Measurements from ENCODE around the gene LCN2. TPM values are rescaled to one million over a fixed set of nuclear protein-coding genes. Genes with fewer than 3 reads are reported as not detected.
"Not testable (repeated sequence)": the region's sequence is repeated elsewhere in the genome, so short reads cannot be mapped to it uniquely, and the experiment has no call there.

The LCN2 gene
- polyA plus RNA-seq, 1 donor, result 1.1 TPM

DNA sequence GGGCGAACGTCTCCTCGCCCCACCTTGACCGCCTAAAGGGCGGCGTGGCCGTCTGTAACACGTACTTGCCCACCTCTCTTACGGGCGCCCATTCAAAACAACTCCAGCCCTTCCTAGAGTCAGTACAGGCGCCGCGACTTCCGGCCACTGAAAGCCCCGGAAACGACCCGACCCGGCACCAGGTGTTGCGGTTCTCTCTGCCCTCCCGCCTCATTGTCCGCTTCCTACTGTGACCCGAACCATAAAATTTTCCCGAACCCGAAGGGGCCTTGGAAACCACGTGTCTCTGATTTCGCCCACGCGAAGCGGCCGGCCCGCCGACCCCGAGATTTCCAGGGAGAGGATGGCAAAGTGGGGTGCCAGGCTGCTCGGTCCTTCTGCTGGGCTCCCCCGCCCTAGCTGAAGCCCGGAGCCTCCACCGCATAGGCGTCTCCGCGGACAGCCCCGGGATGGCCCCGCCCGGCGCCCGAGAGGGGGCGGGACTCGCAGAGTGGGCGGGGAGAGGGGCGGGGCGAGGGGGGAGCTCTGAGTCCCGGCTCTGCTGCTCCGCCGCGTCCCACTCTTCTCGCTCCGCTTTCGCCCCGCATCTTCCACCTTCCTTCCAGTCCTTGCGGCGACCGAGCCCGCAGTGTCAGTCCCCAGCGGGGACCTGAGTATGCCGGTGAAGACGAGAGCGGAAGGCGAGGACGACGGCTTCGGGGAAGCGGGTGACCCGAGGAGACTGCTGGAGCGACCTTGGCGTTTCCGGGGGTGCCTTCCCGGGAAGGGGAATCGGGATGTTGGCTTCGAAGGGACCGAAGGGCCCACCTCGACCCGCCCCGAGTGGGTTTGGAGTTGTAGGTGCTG lies 21.0 kb upstream of the LCN2 start:
- peak; percentile 84 for DNase-seq (ENCODE audit: low read depth)

DNA sequence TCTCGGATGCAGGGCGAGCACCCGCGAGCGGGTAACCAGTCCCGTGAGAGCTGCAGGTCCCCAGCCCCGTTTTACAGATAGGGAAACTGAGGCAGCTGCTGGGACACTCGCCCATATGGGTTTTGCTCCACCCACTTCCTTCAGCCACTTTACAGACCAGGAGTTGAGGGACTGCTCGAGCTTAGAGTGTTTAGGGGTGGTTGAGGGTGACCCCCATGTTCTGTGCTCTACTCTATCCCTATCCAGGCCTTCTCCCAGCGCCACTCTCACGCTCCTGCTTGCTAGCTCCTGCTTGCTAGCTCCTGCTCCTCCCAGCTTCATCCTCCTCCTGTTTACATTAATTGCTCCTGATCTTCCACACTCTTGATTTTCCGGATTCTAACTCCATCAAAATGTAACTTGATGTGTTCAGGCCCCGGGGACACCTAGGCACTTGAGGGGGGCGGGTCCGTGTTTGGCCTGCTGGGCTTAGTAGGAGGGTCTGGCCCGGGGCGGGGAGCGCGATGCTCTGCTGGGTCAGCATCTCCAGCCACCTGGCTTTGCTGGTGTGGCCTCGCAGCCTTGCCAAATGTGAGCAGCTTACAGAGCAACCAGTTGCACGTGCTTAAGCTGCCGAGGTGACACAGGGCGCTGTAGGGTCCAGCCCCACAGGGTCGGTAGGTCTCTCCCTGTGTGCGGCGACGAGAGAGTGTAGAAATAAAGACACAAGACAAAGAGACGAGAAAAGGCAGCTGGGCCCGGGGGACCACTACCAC lies 20.2 kb upstream of the LCN2 start:
- DNase-seq (ENCODE audit: low read depth), result no peak

DNA sequence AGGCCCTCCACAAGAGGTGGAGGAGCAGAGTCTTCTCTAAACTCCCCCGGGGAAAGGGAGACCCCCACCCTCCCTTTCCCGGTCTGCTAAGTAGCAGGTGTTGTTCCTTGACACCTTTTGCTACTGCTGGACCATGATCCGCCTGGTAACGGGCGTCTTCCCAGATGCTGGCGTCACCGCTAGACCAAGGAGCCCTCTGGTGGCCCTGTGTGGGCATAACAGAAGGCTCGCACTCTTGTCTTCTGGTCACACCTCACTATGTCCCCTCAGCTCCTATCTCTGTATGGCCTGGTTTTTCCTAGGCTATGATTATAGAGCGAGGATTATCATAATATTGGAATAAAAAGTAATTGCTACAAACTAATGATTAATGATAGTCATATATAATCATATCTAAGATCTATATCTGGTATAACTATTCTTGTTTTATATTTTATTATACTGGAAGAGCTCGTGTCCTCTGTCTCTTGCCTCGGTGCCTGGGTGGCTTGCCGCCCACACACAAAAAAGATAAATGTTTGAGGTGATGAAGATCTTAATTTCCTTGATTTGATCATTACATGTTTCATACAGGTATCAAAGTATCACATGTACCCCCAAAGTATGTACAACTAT lies 19.2 kb upstream of the LCN2 start:
- DNase-seq (ENCODE audit: low read depth), result not testable (repeated sequence)

DNA sequence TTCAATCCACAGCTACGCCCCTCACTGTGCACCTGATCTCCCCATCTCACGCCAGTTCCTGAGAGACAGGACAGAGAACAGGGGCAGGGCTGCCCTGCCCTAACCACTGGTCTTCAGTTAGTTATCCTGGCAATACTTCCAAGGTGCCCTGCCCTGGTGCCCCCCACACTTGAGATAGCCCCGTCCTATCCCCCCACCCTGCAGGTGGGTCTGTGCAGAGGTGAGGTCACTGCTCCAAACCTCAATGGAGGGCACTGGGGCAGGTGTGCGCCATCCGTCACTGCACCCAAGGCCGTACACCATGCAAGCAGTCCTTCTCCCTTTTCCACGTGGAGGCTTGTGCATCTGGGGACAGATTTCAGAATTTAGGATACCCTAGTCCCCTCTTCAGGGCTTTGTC lies 18.6 kb upstream of the LCN2 start:
- not testable (repeated sequence) for DNase-seq (ENCODE audit: low read depth)

DNA sequence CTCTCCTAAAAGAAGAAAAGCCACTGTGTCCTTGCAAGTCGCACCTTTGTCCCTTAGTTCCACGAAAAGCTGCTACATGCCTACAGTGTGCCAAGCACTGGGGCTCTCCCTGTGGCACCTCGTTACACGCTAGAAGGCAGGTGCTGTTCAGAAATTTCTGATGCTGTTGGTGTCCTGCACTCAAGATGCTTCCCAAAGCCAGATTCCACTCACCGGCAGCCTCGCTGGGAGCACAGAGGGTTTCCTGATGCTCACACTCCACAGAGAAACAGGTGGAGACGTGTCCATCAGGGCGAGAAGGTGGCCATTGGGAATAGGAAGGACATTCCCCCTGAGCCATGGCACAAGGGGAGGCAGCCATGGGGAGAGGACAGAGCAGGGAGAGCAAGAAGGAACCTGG lies 17.9 kb upstream of the LCN2 start:
- DNase-seq (ENCODE audit: low read depth), result not testable (repeated sequence)

DNA sequence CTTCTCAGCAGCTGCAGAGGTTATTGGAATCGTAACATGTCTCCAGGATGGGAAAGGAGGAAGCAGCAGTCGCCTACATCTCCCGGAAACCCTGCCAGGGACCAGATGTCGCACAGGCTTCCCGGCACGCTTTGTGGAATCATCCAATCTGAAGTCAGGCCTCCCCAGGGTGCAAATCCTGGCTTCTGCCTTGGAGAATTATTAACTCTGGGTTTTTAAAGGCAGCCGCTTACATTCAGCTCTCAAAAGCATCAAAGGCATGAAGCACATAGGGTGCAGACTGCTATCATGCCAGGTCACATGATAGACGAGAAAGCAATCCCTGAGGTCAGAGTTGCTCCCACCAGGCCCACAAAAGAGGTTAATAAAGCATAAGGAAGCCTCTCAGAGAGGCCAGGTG lies 17.1 kb upstream of the LCN2 start:
- peak; percentile 25 for DNase-seq (ENCODE audit: low read depth)

DNA sequence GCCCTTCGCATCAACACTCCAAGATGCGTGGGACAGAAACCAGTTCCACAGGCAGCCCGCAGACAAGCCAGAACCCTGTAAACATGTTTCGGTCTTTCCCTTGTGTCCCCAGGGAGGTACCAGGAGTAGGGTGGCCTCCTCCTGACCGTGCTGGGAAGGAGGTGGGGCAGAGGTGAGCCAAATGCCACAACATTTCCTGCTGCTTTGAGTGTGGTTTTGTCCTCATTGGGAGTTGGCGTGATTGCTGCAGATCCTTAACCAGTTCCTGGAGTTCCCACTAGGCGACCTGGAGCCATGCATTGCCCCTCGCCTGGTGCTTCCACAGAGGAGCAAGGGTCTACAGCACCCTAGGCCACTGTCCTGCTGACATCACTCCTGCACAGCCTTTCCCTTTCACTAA lies 13.7 kb upstream of the LCN2 start:
- DNase-seq (ENCODE audit: low read depth), result not testable (repeated sequence)

DNA sequence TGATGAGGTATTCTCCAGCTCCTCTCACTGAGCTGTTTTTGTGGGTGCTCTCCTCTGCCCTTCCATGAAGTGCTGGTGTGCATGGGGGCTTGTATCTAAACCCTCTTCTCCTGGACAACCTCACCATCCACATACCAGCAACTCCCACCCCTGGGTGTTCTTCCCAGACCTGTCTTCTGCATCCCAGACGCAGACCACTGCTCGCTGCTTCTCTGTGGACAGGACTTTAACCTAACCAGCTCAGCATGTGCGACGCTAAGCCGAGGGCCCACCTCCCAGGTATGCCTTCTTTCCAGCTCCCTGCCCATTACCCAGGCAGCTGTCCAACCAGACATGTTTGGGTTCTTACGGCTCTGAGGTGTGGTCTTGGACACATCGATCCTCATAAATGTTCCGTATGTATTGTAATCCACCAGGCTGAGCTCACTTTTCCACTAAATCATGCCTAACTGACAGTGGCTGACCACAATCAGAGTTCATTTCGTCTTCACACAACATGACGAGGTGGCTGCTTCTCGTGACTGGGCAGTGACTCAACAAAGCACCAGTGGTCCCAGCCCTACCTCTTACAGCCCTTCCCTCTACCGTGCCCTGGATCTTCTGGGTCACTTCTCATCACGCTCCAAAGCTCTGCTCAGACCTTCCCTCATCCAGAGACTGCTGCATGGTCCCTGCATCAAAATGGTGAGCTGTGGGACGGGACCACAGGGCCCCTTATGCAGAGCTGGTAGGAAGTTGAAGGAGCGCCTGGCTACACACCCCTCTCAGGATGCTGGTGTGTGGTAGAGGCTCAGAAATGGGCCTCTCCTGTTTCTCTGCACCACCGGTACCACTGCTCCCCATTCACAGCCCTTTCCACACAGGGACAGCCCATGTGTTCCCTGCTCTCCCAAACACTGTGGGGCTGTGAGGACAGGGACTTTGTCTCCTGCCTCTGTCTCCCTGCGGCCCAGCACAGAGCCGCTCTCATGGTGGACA lies 12.1 kb upstream of the LCN2 start:
- no peak for DNase-seq (ENCODE audit: low read depth)

DNA sequence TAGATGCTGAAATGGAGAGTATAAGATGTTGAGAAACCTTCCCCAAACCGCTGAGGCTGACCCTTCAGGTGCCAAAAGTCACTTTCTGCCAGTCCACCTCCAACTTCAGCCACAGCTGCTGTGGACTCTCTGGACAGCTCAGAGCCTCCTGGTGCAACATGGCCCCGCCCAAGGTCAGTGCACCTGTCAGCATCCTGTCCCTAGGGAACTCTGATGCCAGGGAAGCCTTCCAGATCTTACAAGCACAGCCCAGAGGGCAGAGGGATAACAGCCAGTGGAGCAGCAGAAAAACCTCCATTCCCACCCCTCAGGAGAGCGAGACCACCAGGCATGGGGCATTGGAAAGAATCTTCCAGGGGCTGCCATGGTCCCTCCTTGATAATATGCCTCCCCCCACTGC lies 11.3 kb upstream of the LCN2 start:
- no peak for DNase-seq (ENCODE audit: low read depth)

DNA sequence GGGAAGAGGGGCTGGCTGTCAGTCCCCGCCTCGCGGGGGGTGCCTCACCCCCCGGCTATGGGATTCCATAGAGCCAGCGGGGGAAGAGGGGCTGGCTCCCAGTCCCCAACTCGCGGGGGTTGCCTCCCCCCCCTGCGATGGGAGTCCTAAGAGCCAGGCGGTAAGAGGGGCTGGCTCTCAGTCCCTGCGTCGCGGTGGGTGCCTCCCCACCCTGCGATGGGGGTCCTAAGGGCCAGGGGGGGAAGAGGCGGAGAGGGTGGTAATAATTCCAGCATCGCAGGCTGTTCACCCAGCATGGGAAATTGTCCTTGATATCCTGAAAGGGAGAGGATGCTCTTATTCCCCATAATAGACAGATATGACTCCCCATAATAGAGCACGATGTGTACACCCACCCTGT lies 9.6 kb upstream of the LCN2 start:
- no peak for DNase-seq (ENCODE audit: low read depth)

DNA sequence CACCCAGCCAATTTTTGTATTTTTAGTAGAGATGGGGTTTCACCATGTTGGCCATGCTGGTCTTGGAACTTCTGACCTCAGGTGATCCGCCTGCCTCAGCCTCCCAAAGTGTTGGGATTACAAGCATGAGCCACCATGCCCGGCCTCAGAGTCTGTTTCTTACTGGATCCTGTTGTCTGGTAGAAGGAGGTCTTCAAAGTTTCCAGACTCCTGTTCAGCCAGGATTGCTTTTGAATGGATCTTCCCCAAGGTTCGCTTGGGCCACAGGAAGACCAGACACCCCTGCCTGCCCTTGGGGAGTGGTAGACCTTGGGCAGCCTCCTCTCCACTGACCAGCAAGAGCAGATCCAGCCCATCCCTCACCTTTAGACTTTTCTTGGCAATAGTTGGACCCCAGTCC lies 7.6 kb upstream of the LCN2 start:
- no peak for DNase-seq (ENCODE audit: low read depth)

DNA sequence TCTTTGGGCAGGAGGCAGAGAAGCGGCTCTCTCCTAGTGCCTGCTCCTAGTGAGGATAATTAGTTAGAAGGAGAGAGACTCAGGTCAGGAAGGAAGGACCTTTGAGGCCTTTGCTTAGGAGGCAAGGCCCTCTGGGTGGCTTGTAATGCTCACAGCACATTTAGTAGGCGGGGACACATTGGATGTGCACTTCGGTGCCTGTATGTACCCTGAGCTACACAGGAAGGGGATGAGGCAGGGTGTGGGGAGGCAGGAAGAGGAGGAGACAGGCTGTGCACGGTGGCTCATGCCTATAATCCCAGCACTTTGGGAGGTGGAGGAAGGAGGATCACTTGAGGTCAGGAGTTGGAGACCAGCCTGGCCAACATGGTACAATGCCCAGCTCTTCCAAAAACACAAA lies 7.2 kb upstream of the LCN2 start:
- DNase-seq (ENCODE audit: low read depth), result no peak

DNA sequence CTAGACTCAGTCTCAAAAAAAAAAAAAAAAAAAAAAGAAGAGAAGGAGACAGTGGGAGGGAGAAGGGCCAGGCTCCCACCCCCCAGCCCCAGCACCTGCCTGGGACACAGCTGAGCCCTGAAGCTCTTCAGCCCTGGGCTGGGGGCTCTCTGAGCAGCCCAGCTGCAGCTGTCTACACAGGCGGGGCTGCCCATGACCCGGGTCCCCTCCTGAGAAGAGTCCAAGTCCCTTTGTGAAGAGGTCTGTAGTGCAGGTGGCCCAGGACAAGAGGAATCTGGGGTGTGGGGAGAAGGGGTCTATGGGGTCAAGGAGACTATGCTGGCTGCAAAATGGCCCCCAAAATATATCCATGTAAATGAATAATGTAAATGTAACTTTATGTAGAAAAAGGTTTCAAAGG lies 6.7 kb upstream of the LCN2 start:
- DNase-seq (ENCODE audit: low read depth), result no peak

DNA sequence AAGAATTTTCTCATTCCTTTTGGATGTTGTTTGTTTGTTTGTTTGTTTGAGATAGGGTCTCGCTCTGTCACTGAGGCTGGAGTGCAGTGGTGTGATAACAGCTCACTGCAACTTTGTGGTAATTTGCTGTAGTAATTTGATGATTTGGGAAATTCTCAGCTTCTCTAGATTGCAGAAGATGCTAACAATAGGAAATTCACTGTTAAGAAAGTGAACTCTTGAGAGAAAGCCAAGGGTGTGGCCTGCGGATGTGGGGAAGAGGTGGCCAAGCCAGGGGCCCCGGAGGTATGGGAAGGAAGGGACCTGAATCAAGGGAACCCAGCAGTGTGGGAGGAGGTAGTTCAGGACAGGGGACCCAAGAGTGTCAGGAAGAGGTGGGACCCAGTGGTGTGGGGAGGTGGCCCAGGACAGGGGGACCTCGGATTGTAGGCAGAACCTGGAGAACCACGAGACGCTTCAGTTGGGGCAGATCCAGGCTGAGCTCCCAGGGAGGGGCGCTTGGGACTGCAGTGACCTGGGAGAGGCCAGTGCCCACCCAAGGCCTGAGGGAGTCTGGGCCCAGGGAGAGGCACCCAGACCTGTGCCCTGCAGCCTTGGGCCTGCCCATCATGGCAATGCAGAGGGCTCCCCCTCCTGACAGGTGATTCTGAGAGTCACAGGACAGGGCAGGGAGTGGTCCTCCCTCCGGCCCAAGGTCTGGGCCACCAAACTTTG lies 5.6 kb upstream of the LCN2 start:
- DNase-seq (ENCODE audit: low read depth), result no peak

DNA sequence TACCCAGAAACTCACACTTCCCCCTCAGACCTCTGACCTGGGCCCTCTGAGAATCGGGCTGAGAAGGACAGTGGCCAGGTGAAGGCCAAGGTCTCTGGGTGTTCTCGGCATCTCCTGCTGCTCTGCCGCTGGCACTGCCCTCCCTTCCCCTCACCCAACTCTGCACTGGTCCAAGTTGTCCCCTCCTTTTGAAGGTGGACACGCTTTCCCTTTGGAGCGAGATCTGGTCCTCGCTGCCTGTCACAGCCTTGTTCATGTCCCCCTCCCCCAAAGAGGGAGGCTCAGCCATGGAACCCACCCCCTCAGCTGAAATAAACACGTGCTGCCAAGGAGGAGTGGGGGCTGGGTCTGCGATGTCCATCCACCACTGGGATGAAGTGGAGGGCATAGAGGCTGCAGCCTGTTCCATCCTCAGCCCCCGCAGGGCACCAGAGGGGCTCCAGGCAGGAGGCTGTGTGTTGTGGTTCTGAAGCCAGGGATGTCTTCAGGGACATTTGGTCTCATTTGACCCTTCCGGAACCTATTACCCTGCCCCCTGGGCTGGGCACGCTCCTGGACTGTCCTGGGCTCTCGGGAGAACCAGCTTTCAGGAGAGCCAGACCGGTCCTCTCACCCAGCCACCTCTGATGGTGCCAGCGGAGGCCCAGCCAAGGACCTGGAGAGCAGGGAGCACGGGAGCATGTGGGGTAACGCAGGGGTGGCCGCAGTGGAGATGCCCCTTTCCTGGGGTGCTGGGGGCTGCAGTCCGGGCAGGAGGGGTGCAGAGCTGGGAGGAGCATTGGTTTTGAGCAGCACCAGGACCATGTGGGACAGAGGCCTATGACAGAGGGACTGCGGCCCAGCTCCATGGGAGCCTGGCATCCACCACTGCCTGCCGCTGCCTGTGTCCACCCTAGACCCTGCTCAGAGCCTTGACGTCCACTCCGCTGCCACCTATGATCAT lies 4.7 kb upstream of the LCN2 start:
- DNase-seq (ENCODE audit: low read depth), result no peak

DNA sequence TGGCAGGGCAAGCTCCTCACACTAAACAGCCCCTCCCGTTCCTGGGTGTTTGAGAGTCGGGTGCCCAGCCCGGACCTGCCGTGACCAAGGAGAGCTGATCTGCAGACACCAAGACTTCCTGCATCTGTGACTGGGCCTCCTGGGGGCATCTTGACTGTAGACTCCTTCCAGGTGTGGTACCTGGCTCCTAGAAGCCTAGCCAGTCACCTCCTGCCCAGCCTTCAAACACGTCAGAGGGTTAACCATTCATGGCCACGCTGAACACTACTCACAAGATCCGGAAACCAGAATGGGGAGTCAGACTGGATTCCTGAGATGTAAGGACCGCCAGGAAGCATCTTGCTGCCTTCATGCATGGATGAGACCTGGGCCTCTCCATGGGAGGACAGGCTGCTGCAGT lies 3.7 kb upstream of the LCN2 start:
- no peak for DNase-seq (ENCODE audit: low read depth)

DNA sequence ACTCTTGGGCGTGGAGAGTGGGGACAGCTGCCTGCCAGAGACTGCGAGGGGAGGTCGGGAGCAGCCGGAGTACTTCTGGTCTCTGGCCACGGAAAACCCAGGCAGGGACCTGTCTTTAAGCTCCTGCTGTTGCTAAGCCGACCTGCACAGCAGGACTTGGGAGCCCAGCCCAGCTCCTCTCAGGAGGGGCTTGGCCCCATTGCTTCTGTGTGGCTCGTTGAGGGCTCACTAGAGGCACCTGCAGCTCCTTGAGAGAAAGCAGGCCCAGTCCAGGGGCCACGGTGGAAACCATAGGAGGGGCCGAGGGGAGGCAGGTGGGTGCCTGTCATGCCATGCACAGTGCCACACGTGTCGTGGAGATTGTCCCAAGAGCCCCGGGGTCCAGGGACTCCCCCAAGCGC lies 3.3 kb upstream of the LCN2 start:
- no peak for DNase-seq (ENCODE audit: low read depth)

DNA sequence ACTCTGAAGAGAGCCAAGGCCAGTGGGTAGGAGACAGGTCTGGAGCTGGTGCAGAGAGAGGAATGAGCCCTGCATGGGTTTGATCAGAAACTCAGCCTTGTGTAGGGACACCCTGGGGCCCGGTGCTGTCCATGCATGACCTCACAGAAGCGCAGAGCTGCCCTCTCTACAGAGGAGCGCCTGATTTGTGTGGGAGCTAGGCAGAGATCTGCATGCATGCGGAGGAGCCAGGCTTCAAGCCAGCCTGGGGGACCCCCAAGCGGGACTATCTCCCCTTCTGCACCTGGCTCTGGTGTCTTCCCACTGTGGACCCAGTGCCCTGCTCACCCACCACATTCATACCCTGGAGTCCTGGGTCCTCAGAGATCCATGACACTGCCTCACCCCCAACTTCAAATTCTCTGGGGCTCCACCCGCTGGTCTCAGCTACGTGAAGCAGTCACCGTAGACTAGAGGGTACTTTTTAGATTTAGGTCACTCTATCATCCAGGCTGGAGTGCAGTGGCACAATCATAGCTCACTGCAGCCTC lies 2.6 kb upstream of the LCN2 start:
- no peak for DNase-seq (ENCODE audit: low read depth)

DNA sequence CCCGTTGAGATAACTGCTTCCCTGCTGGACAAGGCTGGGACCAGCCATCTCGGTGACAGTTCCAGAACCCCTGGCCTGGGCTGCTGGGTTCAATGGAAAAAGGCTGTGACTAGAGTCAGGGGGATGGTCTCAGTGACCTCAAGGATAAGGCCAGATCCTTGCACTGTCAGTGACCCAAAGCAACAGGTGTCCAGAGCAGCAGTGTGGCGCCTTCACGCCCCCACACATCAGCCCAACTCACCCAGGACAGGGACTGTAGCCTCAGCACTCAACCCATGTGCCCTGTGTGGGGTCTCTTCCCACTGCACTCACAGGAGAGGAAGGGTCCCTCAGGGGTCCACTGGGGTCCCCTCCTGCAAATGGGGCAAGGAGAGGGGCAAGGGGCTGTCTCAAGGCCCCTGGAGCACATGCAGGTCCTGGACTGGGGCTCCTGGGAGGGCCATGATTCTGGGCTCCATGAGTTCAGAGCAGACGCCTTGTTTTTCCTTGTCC lies 698 bp upstream of the LCN2 start:
- DNase-seq (ENCODE audit: low read depth), result no peak

Data from forelimb muscle (tissue), 1 donor.